Stimulated activated naive CD4-positive, alpha-beta T cell (primary cell): ENCODE measurements around the gene HCLS1.
"Not testable (repeated sequence)": the region's sequence is repeated elsewhere in the genome, so short reads cannot be mapped to it uniquely, and the experiment has no call there.

Experiments
- DNase-seq, 6 experiments: peaks; one replicate each; lab custom pipeline; 2025; lab: John Stamatoyannopoulos, UW

The HCLS1 gene

GRCh38 chr3:121598564-121598963, 62.1 kb downstream of the HCLS1 start:
- no peak for DNase-seq

GRCh38 chr3:121595765-121596406, 64.8 kb downstream of the HCLS1 start:
- DNase-seq: no peak

GRCh38 chr3:121594850-121595249, 65.9 kb downstream of the HCLS1 start:
- no peak for DNase-seq

- DNase-seq: not testable (repeated sequence)
These were observed 66.9 kb downstream of the HCLS1 start for GRCh38 chr3:121593806-121594205.

GRCh38 chr3:121592856-121593702, 67.6 kb downstream of the HCLS1 start, which contains the start of gene FBXO40:
TSS of gene FBXO40 (plus strand) at chr3:121593379. CDS start at chr3:121620576, 27,197 bp downstream.
- no peak for DNase-seq

- DNase-seq: no peak
These were observed 76.3 kb downstream of the HCLS1 start for GRCh38 chr3:121584418-121584817.

- no peak for DNase-seq
These were observed 79.0 kb downstream of the HCLS1 start for GRCh38 chr3:121581691-121582090.
